ENCODE results near the gene DUS1L.

Gene DUS1L

DNA sequence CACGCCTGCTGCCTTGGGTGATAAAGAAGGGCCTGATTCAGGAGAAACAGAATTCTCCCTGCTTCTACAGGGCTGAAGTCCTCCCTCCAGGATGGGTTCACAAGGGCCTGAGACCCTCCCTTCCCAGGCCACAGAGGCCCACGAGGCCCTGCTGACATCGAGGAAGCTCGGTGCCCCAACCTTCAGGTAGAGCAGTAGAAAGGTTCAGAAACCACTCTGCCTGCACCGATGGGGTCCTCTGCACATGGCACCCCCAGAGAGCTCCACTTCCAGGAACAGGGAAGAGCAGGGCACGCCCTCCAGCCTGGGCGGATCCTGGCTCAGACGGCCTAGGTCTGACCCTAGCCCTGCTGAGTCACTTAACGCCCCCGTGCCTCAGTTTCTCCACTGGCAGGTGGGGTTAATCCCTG, 43.7 kb downstream of the DUS1L start:
- TF ChIP-seq ZFX (IDR thresholded peaks at IDR 0.05; ENCODE audit: borderline replicate concordance) (no peak), CTCF (IDR thresholded peaks at IDR 0.05) (no peak)
- H3K27ac ChIP-seq: peak overlapping the region; percentile 93

GRCh38 chr17:82021107-82021899, 44.3 kb downstream of the DUS1L start:
- peak overlapping the region; percentile 93 for H3K27ac ChIP-seq

GRCh38 chr17:82020572-82021106, 45.0 kb downstream of the DUS1L start:
- peak overlapping the region; percentile 93 for H3K27ac ChIP-seq
- no peak for TF ChIP-seq ZFX (IDR thresholded peaks at IDR 0.05; ENCODE audit: borderline replicate concordance)
- no peak for TF ChIP-seq CTCF (IDR thresholded peaks at IDR 0.05)

More at GRCh38 chr17:82021107-82021899, 44.3 kb downstream of the DUS1L start:
- TF ChIP-seq ZFX (IDR thresholded peaks at IDR 0.05; ENCODE audit: borderline replicate concordance) (no peak), CTCF (IDR thresholded peaks at IDR 0.05) (peak; percentile 58)

- TF ChIP-seq CTCF (IDR thresholded peaks at IDR 0.05) (peak; percentile 94), ZFX (IDR thresholded peaks at IDR 0.05; ENCODE audit: borderline replicate concordance) (no peak)
- H3K27ac ChIP-seq: peak overlapping the region; percentile 93
Measured at GRCh38 chr17:82019690-82020571, 45.7 kb downstream of the DUS1L start.

GRCh38 chr17:82018989-82019689, 46.5 kb downstream of the DUS1L start:
- peak overlapping the region; percentile 93 for H3K27ac ChIP-seq
- TF ChIP-seq CTCF (IDR thresholded peaks at IDR 0.05) (no peak), ZFX (IDR thresholded peaks at IDR 0.05; ENCODE audit: borderline replicate concordance) (no peak)

DNA sequence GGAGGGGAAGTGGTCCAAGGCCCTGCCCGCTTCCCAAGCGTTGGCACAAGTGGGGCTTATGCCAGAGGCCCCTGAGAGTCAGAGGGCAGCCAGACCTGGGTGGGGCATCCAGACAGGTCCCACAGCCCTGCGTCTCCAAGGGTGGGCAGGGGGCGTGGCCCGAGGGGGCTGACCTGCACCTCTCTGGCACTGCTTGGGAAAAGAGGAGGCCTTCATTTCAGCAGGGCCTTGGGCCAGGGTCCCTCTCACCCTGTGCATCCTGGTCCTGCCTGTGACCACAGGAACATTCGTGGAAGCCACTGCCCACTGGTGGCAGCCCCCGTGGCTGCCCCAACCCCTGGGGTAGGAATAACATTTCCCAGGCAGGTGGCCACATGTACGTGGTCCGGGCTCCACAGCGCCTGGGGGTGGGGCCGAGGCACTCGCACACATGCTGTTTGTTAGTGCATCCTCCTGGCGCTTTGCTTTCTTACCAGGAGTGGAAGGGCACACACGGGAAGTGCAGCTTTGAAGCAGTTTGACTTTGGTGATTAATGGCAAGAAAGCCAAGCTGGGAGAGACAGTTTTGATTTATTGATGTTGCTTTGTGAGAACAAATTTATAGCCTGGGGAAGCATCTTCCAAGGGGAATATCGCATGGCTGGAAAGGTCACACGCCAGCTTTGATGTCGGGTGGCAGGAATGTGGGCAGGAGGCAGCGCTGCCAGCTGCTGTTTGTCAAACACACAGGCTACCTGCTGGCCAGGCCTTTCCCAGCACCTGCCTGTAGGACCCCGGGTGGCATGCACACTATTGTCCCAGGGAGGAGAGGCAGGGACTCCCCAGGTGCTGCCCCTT, 47.2 kb downstream of the DUS1L start:
- TF ChIP-seq CTCF (IDR thresholded peaks at IDR 0.05) (no peak), ZFX (IDR thresholded peaks at IDR 0.05; ENCODE audit: borderline replicate concordance) (no peak)
- peak overlapping the region; percentile 49 for H3K27ac ChIP-seq

Data from 22Rv1 (cell line).